ENCODE results near the gene ATG16L1.
A peak's percentile ranks its signal among the peaks of the same experiment; 100 is the strongest.

ATG16L1 gene

DNA sequence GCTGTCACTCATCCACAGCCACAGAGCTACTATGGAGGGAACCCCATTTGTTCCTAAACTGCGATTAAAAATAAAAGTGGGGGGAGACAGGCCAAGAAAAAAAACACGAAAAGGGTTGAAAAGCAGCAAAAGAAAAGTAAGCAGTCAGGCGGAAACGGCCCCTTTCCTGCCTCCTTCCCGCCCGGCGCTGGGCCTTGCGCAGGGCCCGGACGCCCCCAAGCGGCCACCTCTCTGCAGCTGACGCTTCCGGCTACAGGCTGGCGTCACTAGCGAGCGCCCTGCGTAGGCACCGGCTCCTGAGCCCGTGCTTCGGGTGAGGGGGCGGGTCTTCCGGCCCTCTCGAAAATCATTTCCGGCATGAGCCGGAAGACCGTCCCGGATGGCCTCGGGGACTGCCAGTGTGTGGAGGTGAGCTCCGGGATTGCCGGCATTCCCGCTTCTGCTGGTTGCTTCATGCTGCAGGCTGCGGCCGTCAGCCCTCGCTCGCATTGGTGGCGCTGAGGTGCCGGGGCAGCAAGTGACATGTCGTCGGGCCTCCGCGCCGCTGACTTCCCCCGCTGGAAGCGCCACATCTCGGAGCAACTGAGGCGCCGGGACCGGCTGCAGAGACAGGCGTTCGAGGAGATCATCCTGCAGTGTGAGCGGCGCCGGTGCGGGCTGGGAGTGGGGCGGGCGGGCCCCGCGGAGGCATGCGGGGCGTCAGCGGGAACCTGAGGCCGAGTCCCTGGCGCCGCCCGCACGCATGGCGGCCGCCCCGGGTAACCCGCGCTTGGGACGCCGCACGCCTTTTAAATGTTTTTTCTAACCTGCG, at the start of gene ATG16L1:
Gene ATG16L1 (plus strand): TSS at position 368 of the 811 bp plus-strand sequence. CDS start 155 bp downstream, at position 523.
- peak within 1 kb of the TSS; percentile 96 for H3K4me3 ChIP-seq (ENCODE audit: low read length)
- TF ChIP-seq ZNF274 (IDR thresholded peaks at IDR 0.05; ENCODE audit: low read depth, low read length): no peak

DNA sequence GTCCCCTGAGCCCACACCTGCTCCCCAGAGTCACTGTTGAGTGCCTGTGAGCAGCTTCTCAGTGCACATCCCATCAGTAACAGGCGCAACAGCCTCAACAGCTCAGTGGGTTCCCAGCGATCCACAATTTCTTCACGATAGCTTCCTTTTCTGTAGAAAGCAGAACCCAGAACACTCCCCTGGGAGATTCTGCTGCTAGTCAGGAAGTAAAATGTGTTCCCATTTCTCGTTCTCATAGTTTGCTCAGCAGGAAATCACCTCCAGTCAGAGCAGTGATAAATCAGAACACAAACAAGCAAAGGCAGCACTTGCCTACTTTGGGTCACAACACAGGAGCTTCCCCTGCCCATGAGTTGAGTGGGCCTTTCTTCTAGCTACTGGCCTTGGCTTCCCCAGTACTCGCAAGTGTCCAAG, 48.9 kb upstream of the ATG16L1 start:
- no peak overlapping the region for H3K4me3 ChIP-seq (ENCODE audit: low read length)
- TF ChIP-seq ZNF274 (IDR thresholded peaks at IDR 0.05; ENCODE audit: low read depth, low read length): no peak

DNA sequence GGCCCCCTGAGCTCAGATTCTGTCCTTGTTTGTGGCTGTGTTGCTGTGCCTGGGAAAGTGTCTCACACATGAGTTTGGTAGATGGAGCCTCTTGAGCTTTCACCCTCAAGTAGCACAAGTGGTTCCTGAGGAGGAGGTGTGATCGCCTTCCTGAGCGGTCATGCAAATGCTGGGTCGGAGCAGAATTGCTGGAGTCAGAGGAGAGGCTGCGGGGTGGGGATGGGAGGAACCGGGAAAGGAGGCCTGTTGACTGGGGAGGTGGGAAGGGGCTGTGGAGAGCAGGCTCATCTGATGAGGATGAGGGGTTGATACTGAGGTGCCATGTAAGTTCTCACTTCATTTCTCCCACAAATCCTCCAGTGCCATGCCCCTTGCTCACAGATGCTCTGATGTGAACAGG, 48.4 kb upstream of the ATG16L1 start:
- no peak for TF ChIP-seq ZNF274 (IDR thresholded peaks at IDR 0.05; ENCODE audit: low read depth, low read length)
- H3K4me3 ChIP-seq (ENCODE audit: low read length): no peak overlapping the region

DNA sequence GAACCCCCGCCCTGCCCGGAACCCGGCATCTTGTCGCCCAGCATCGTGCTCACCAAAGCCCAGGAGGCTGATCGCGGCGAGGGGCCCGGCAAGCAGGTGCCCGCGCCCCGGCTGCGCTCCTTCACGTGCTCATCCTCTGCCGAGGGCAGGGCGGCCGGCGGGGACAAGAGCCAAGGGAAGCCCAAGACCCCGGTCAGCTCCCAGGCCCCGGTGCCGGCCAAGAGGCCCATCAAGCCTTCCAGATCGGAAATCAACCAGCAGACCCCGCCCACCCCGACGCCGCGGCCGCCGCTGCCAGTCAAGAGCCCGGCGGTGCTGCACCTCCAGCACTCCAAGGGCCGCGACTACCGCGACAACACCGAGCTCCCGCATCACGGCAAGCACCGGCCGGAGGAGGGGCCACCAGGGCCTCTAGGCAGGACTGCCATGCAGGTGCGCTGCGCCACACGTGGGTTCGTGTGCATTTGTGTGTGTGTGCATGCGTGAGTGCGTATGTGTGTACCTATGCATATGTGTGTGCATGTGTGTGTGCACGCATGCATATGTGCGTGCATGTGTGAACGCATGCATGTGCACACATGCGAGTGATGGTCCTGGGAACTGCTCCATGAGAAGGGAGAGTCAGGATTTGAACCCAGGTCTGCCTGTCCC, 47.1 kb upstream of the ATG16L1 start:
- no peak overlapping the region for H3K4me3 ChIP-seq (ENCODE audit: low read length)
- TF ChIP-seq ZNF274 (IDR thresholded peaks at IDR 0.05; ENCODE audit: low read depth, low read length): no peak

DNA sequence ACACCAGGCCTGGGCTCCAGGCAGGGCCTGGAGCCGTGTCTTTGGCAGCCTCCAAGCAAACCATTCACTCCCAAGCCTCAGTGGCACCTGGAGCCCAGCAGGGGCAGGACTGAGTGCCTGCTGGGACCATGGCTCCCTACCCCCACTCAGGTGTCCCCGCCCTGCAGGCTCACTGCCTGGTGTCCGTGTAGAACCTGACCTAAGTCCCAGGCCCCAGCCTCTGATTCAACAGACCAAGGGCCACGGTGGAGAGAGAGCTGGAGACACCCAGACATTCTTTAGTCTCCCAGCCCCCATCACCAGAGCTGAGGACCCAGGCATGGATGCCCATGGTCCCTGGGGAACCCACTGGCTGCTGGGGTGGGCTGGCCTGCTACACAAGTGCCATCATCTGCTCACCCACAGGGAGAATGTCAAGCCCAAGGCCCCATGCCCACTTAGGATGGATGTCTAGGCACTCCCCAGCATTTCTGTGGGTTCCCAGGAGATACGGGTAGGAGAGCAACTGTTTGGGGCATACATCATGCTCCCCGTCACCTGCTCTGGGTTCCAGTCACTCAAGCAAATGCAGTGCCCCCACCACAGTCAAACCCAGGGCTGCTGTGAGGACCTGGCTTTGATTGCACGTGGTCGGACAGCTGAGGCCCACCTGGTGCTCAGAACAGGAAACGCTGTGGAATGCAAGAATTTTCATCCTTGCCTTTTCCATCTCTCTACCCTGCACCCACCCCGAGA, 42.9 kb upstream of the ATG16L1 start:
- no peak for TF ChIP-seq ZNF274 (IDR thresholded peaks at IDR 0.05; ENCODE audit: low read depth, low read length)
- H3K4me3 ChIP-seq (ENCODE audit: low read length): no peak overlapping the region

DNA sequence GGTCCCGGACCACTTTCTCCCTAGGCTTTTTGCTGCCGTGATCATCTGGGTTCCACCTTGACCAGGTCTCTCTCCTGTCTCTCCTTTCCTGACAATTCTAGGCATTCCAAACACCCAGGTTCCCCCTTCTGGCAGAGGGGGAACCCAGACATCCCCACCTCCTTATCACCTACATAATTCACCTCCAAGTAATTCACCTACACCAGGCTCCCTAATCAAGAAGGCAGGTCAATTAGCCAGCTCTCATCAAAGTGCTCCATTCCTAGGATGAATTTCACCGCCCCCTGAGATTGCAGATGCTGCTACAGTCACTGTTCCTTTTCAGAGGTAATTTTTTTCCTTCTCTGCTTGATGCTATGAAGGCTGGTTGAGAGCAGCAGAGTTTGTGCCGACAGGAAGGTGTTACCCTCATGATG, 42.3 kb upstream of the ATG16L1 start:
- no peak for TF ChIP-seq ZNF274 (IDR thresholded peaks at IDR 0.05; ENCODE audit: low read depth, low read length)
- no peak overlapping the region for H3K4me3 ChIP-seq (ENCODE audit: low read length)

DNA sequence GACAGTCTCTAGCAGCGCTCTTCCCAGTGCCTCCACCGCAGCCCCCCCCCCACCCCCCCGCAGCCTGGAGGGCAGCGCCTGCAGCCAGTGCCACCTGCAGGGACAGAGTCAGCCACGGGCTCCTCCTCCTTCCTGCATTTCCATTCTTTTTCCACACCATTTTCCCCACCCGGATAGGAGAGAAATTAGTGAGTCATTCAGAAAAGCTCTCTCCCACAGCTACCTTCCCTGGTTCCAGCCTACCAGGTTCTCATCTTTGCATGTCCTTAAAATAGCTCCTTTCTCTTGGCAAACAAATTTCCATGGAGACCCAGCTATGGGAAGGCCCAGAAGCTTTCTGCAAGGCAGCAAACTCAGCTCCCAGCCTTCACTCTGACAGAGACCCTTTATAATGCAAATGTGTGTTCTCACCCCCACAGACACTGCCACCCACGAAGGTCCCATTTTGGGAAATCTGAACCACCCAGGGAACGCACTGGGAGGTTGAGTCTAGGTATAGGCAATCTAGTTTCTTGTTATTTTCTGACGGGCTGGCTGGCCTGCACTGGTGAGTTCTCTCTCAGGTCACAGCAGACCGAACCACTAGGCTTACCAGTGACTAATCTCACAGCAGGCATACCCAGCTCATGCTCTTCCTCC, 41.8 kb upstream of the ATG16L1 start:
- TF ChIP-seq ZNF274 (IDR thresholded peaks at IDR 0.05; ENCODE audit: low read depth, low read length): no peak
- no peak overlapping the region for H3K4me3 ChIP-seq (ENCODE audit: low read length)

DNA sequence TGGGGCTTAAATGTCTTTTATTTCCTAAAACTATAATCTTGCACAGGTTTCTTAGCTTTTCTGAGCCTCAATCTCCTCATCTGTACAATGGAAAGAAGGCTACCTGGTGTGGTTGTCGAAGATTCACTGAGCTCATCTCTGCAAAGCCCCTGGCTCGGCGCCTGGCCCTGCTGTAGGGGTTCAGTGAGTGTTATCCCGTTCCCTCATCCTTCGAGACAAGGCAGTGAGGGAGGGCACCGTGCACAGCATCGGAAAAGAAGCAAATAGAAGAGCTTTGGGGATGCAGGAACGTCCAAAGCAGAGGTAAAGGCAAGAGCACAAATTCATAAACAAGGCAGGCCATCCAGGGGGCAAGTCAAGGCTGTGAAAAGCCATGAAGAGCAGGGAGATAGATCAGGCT, 41.2 kb upstream of the ATG16L1 start:
- no peak for TF ChIP-seq ZNF274 (IDR thresholded peaks at IDR 0.05; ENCODE audit: low read depth, low read length)

DNA sequence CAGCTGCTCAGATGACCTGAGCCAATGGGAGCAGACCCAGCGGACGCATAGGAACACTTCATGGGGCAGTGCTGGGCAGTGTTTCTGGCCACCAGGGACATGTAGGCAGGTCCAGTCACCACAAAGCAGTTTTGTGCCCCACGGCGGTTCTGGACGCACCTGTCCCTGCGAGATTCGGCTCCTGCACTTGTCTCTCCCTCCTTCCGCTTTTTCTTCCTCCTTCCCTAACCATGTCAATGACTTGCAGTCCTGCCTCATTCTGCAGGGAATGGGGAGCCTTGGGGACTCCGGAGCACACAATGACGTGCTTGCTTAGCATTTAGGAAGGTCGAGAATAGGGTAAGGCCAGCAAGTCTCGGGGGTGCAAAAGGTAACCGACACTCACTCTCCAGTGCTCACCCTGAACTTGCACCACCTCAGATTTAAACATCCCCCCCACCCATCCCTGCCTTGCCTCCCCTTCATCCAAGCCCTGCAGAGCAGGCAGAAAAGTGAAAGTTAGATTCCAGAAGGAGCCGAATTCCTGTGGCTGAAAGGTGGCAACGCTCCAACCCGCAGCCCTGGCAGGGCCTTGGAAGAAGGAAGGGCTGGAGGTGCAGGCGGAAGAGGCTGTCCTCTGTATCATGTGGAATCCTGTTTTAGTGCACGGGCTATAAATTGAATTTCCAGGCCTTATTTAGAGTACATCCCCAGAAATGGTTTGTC, 40.5 kb upstream of the ATG16L1 start:
- H3K4me3 ChIP-seq (ENCODE audit: low read length): no peak overlapping the region
- no peak for TF ChIP-seq ZNF274 (IDR thresholded peaks at IDR 0.05; ENCODE audit: low read depth, low read length)

More for the DNA sequence above, 41.2 kb upstream of the ATG16L1 start:
- no peak overlapping the region for H3K4me3 ChIP-seq (ENCODE audit: low read length)

DNA sequence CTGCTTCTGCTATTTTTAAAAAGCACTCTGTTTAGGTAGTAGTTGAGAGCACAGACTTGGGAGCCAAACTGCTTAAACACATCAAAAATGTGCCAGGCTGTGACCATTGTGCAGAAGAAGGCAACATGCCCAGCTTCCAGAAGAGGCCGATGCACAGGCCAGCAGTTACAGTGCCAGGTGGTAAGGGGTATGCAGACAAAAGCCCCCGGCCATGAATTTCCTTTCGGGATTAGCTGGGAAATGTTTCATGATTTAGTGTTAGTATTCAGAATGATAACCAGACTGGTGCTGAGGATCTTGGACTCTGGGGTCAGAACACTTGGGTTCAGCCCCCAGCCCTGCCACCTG, 40.0 kb upstream of the ATG16L1 start:
- no peak for TF ChIP-seq ZNF274 (IDR thresholded peaks at IDR 0.05; ENCODE audit: low read depth, low read length)
- H3K4me3 ChIP-seq (ENCODE audit: low read length): no peak overlapping the region

DNA sequence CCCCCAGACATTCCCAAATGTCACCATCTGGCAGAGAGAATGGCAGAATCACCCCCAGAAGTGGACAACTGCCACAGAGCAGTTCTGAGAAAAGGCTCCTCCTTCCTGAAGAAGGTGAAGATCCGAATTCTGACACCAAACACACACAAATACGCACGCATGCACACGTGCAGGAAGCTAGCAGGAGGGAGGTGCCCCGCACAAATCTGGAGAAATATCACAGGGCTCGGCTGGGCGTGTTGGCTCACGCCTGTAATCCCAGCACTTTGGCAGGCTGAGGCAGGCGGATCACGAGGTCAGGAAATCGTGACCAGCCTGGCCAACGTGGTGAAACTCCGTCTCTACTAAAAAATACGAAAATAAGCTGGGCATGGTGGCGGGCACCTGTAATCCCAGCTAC, 38.5 kb upstream of the ATG16L1 start:
- TF ChIP-seq ZNF274 (IDR thresholded peaks at IDR 0.05; ENCODE audit: low read depth, low read length): no peak
- no peak overlapping the region for H3K4me3 ChIP-seq (ENCODE audit: low read length)

DNA sequence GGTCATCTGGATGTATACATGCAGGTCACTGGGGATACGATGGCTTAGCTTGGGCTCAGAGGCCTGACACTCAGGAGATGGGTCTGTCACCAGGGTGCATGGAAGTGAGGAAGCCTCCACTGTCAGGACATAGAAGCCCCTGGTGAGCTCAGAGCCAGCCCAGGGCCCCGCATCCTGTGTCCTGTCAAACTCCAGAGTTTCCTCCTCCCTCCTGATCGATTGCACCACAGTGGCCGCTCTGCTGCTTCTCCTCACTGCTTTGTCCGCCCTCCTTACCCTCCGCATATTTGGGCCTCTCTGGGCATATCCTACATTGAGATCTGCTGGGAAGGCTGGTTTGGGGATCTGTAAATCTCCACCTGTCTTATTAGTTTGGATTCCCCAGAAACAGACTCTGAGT, 37.5 kb upstream of the ATG16L1 start:
- TF ChIP-seq ZNF274 (IDR thresholded peaks at IDR 0.05; ENCODE audit: low read depth, low read length): no peak
- no peak overlapping the region for H3K4me3 ChIP-seq (ENCODE audit: low read length)

DNA sequence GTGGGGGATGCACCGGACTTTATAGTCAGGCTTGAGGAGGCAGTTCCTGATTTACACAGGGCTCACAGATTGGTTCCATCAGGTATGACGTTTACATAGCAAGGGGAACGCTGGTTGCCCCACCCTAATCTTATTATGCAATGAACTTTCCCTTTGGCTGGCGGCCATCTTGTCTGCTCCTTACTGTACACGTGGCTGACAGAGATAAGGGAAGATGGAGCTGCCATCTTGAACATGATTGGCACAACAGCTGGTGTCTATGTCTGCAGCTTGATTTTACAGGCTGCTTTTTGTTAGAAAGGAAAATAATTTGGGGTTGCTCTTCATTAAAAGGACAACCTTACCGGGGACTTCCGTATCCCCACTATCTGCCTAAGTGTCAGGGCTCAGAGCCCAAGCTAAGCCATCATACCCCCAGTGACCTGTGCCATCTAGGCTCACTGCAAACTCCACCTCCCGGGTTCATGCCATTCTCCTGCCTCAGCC, 33.5 kb upstream of the ATG16L1 start:
- no peak overlapping the region for H3K4me3 ChIP-seq (ENCODE audit: low read length)
- TF ChIP-seq ZNF274 (IDR thresholded peaks at IDR 0.05; ENCODE audit: low read depth, low read length): no peak

DNA sequence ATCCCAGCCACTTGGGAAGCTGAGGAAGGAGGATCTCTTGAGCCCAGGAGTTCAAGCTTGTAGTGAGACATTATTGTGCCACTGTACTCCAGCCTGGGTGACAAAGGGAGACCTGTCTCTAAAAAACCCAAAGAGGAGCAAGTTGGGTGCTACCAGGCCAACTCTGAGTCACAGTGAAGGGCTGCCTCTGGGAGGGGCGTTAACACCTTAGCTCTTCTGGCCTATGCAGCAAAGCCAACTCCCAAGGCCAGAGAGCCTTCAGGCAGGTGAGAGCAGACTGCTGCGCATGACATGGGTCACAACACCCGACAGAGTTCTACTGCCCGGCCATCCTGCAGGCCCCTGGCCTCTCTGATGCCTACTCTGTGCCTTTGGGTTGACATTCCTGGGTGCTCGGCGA, 32.6 kb upstream of the ATG16L1 start:
- TF ChIP-seq ZNF274 (IDR thresholded peaks at IDR 0.05; ENCODE audit: low read depth, low read length): no peak
- no peak overlapping the region for H3K4me3 ChIP-seq (ENCODE audit: low read length)

Measured in GM08714 (cell line).